C4-2B (cell line): ENCODE measurements around the gene SLC6A1.

ENCODE experiments used
- CTCF ChIP-seq: fragments of 450-650 bp; conservative IDR thresholded peaks from 2 replicates; pipeline ENCODE4 v1.5.1; 2017; ENCODE audit warnings: mild to moderate bottlenecking
- ZFX ChIP-seq: fragments of 450-650 bp; IDR thresholded peaks from 2 replicates; pipeline ENCODE4 v1.6.1; 2017

- TF ChIP-seq CTCF: no peak
- TF ChIP-seq ZFX: no peak
Observed at GRCh38 chr3:11006986-11007933, 14.7 kb downstream of the SLC6A1 start.
